Measurements from ENCODE around the gene TEX13D.
A peak's percentile ranks its signal among the peaks of the same experiment; 100 is the strongest.

The TEX13D gene

DNA sequence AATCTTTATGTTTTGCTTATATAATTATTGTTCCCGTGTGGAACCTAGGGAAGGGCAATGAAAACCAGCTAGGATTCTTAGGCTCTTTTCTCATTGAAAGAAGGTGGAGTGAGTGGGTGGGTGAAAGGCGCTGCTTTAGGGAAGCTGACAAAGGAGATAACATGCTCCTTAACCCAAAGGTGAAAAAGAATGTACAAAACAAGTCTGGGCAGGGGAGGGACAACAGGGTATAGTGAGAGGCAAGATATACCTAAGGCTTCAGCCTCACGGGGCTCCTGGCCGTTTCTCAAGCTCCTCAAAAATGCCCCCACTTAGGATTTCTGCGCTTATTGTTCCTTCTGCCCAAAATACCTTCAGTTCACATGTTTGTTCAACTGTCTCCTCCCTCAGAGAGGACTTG is 15.7 kb downstream of the TEX13D start:
- TF ChIP-seq CTCF (IDR thresholded peaks at IDR 0.05; ENCODE audit: insufficient read depth, low read depth, low read length, missing control alignments): no peak
- no peak overlapping the region for H3K4me3 ChIP-seq (ENCODE audit: low read length)
- DNase-seq (ENCODE audit: low read depth): peak; percentile 30

DNA sequence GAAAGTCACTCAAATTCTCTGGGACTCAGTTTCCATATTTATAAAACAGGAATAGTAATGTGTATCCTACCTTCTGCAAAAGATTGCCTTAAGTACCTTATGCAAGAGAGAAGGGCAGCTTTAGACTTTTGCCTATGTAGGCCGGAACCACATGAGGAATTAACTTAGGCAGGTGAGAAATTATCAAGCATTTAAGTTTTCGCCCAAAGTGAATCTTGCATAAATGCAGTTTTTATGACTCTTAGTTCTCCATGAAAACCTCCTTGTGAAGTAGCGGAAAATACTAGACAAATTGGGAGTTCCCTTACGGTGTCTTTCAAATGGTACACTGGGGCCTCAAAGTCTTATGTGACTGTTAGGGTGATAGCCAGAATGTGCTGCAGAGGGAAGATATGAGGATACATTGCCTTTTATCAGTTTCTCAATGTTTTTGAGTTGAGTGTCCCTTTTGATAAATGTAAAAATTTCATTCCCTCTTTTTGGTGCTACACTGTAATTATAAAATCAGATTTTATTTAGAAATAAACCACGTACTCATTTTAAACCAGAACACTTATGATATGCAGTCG is 16.5 kb downstream of the TEX13D start:
- DNase-seq (ENCODE audit: low read depth): no peak

GRCh38 chrX:124354648-124355047 is 22.2 kb downstream of the TEX13D start:
- TF ChIP-seq CTCF (IDR thresholded peaks at IDR 0.05; ENCODE audit: insufficient read depth, low read depth, low read length, missing control alignments): no peak
- H3K4me3 ChIP-seq (ENCODE audit: low read length): no peak overlapping the region
- no peak for DNase-seq (ENCODE audit: low read depth)

More for the DNA sequence above, 16.5 kb downstream of the TEX13D start:
- no peak for TF ChIP-seq CTCF (IDR thresholded peaks at IDR 0.05; ENCODE audit: insufficient read depth, low read depth, low read length, missing control alignments)
- H3K4me3 ChIP-seq (ENCODE audit: low read length): no peak overlapping the region

- DNase-seq (ENCODE audit: low read depth): no peak
- TF ChIP-seq CTCF (IDR thresholded peaks at IDR 0.05; ENCODE audit: insufficient read depth, low read depth, low read length, missing control alignments): no peak
- no peak overlapping the region for H3K4me3 ChIP-seq (ENCODE audit: low read length)
Measured at GRCh38 chrX:124358800-124359383, 26.4 kb downstream of the TEX13D start.

DNA sequence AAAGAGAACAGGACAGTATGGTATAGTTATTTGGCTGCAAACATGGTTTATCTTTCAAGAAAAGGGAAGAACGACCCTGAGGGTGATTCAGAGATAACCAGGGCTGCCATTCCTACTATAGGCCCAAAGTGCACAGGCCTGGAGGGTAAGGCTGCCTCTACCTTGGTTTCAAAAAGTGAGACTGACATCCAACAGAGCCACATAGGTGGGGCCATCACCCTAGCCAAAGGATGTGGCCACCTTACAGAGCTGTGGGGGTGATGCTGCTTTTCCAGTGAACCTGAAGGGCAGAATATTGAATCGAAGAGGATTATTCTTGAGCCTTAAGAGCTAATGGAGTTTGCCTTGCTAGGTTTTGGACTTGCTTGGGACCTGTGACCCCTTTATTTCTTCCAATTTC is 29.6 kb downstream of the TEX13D start:
- TF ChIP-seq CTCF (IDR thresholded peaks at IDR 0.05; ENCODE audit: insufficient read depth, low read depth, low read length, missing control alignments): no peak
- DNase-seq (ENCODE audit: low read depth): no peak
- H3K4me3 ChIP-seq (ENCODE audit: low read length): no peak overlapping the region

DNA sequence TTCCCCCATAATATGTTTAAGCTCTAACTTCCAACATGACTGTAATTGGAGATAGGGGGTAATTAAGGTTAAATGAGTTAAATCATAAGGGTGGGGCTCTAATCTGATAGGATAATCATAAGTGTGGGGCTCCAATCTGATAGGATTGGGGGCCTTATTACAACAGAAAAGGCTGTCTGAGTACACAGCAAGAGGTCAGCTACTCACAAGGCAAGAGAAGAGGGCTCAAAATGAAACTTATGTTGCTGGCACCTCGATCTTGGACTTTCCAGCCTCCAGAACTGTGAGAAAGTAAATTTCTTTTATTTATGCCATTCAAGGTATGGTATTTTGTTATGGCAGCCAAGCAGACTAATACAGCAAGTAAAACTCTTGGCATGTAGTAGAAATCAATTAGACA is 30.3 kb downstream of the TEX13D start:
- H3K4me3 ChIP-seq (ENCODE audit: low read length): no peak overlapping the region
- TF ChIP-seq CTCF (IDR thresholded peaks at IDR 0.05; ENCODE audit: insufficient read depth, low read depth, low read length, missing control alignments): no peak
- no peak for DNase-seq (ENCODE audit: low read depth)

DNA sequence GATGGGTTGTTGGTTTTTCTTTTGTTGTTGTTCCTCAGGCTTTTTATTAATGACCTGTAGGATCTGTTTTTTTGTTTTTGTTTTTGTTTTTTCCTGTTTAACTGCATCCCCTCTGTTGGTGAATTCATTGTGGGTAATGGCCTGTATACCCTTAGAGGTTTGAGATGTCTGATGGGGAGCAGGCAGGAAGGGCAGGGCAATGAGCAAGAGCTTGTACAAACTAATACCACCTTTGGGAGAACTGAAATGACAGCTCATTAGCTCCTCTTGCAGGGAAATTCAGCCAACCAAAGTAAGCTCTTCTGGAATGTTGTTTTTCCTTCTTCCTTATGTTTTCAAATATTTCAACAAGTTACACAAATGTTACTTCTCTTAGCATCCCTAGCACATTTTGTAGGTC is 37.3 kb downstream of the TEX13D start:
- TF ChIP-seq CTCF (IDR thresholded peaks at IDR 0.05; ENCODE audit: insufficient read depth, low read depth, low read length, missing control alignments): no peak
- peak; percentile 29 for DNase-seq (ENCODE audit: low read depth)
- H3K4me3 ChIP-seq (ENCODE audit: low read length): no peak overlapping the region
